Hematopoietic multipotent progenitor cell treated with erythropoietin and hydrocortisone succinate and interleukin-3 and kit ligand, for 6 days (in vitro differentiated cells): Measurements from ENCODE around the gene TTC28.
"Not testable (repeated sequence)": the region's sequence is repeated elsewhere in the genome, so short reads cannot be mapped to it uniquely, and the experiment has no call there.

ENCODE experiments used
- DNase-seq: peaks from one replicate; pipeline ENCODE4 v3.0.0-alpha.2; 2015

Gene TTC28

DNA sequence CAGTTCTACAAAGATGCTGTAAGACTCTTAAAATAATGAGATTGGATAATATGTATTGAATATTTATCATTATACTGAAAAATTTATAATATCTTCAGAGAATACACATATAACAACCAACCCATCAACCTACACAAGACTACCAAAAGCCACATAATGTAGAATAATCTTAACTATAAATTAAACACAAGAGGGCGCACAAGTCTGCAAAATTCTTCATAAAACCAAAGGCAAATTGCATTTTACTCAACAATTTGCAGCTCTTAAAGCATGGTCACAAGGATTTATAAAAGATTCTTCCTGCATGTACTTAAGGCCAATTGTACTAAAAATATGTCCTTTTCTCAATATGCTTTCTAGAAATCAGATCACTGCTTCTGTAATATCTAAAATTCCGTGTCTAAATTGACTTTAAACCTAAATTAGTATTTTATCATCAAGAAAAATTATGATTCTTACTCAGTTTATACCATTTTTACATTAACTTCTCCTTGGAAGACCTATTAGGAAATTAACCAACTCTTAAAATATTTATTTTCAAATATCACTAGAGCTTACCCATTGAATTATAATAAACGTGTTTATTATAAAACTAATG is 79.0 kb downstream of the TTC28 start:
- peak; percentile 89 for DNase-seq

DNA sequence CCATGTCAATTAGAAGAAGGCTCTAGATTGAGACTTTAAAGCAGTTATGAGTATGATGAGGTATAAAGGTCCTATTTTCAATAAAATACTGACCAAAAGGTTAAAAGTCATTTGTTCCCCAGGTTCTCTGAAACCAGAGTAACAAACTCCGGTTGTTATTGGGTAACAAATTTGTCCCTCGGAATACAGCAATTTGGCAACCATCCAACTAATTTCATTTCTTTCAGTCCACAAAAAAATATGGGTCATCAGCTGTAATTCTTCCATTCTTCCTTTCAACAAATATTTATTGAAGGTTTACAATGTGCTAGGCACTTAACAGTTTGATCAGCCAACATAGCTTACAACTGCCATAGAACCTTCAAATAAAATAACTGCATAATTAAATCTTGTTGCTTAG is 79.9 kb downstream of the TTC28 start:
- no peak for DNase-seq

DNA sequence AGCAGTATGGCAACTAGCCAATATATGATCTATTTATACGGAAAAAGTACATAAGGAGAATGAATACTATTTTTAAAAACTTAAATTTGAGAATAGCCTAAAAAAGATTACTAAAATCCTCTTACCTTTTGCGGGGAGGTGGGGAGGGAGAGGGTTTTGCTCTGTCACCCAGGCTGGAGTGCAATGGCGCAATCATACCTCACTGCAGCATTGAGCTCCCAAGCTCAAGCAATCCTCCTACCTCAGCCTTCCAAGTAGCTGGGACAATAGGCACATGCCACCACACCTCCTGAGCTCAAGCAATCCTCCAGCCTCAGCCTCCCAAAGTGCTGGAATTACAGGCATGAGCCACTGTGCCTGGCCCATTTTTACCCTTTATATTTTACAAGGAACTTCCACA is 82.0 kb downstream of the TTC28 start:
- DNase-seq = no peak

DNA sequence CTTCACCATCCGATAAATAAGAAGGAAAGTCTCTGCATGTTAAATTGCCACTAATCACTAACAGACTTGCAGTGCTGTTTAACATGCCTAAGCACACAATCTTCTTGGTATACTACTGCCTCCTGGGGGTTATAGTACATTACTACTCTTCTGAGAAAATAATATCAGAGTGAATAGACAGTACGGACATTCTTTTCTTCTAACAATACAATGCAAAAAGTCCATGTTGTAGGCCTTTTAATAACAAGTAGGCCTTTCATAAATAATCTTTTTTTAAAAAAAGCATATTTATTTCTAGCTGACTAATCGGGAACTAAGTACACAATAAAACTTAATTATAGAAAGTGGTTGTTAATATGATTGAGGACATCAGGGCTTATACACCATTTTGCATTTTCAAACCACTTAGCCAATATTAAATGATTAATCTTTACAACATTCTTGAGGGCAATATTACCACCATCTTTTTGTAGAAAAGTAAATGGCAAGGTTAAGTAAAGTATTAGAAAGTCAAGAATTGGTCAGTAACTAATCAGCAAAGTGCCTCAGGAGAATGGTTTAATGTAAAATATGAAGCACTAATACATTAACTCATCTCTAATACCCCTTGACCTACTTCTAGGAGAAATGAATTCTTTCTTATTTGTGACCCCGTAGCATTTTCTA is 84.7 kb downstream of the TTC28 start:
- peak; percentile 89 for DNase-seq

DNA sequence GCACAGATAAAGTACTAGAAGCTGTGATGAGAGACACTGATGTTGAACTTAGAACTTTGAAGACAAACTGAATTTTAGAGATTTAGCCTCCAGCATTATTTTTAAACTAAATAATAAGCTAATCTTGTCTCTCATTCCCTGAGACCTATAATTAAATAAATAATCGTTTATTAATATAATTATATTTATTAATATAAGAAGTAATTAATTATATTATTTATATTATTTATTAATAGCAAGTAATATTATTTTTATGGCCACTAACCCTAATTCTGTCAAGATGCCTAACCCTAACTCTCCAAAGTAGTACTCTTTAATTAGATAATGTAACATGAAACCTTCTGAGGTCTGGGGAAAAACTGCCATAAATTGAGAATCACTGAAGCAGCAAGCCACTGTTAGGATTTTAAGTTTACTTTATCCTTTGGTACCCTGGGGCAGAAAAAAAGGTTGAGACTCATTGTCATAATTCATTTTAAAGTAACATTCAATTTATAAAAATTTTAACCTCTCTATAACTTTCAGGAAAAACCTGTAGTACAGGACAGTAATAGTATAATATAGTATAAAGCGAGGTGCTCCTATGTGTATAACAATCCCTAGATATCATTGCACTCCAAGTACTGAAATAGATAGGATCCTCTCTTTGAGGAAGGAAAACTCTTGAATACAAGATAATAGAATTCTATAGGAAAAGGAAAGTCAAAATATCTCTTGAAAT is 85.4 kb downstream of the TTC28 start:
- DNase-seq = no peak

DNA sequence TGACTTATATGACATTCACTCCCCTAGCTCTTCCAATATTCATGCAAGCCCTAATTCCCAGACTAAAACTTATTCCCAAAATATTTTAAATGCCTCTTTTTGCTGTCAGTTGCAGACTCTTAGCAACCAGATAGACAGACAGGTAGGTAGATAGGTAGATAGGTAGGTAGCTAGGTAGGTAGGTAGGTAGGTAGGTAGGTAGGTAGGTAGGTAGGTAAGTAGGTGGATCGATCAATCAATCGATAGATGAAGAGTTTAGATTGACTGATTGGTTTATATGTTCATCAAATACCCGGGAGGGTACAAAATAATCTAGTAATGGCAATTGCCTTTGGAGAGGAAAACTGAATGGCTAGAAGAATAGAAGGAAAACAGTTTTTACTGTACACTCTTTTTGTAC is 86.3 kb downstream of the TTC28 start:
- no peak for DNase-seq

DNA sequence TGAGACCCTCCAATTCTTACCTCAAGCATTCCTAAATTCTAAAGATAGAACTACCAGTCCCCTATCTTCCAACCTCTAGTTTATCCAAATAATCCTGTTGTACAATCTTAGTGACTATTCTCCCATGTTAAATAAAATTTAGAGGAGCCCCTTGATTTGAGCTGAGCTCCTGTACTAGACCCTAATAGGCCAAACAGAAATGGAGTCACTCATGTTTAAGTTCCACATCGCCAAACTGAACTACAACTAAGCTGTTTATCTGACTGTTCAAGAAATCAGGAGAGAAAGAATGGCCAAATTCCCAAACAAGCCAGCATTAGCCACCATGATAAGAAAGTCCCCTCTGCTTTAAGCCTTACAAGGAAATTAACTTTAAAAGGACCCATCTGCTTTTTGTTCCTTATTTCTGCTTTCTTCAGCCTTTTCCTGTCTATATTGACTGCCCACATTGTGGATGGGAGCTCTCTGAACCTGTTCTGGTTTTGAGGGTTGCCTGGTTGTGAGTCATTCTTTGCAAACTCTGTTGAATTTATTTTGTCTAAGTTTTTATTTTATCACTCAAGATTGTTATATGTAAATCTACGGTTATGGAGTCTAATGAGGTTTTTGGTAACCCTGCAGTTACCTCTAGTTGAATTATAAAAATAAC is 90.4 kb downstream of the TTC28 start:
- DNase-seq = peak; percentile 25

DNA sequence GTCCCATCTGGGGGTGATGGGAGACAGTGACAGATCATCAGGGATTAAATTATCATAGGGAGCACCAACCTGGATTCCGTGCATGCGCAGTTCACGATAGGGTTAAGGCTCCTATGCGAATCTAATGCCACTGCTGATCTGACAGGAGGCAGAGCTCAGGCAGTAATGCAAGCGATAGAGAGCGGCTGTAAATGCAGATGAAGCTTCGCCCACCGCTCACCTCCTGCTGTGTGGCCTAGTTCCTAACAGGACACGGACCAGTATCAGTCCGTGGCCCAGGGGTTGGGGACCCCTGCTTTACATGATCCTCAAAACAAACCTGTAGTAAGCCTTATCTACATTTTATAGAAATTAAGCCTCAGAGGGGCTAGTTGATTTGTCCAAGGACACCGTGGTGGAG is 94.3 kb downstream of the TTC28 start:
- no peak for DNase-seq

DNA sequence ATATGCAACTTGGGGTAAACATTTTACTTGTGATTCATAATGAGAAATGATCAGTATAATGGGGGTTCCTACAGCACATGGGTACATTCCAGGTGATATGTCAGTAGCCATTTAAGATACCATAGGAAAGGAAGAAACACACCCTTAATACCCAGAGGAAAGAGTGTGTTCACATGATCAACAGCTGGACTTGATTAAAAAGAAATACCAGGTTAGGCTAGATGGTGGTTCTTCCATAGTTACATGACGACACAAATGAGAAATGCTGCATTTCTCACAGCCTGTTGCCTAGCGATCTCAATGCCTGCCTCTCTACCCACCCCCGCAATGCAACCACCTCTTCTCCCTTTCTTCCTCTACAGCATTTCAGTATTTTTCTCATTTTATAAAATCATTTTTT is 96.8 kb downstream of the TTC28 start:
- no peak for DNase-seq

DNA sequence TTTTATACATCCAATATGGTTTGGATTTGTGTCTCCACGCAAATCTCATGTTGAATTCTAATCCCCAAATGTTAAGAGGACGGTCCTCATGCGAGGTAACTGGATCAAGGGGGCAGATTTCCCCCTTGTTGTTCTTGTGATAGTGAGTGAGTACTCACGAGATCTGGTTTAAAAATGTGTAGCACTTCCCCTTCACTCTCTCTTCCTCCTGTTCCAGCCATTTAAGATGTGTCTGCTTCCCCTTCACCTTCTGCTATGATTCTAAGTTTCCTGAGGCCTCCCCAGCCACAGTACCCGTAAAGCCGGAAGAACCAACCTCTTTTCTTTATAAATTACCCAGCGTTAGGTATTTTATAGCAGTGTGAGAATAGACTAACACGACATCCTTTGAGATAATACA is 98.6 kb downstream of the TTC28 start:
- no peak for DNase-seq

DNA sequence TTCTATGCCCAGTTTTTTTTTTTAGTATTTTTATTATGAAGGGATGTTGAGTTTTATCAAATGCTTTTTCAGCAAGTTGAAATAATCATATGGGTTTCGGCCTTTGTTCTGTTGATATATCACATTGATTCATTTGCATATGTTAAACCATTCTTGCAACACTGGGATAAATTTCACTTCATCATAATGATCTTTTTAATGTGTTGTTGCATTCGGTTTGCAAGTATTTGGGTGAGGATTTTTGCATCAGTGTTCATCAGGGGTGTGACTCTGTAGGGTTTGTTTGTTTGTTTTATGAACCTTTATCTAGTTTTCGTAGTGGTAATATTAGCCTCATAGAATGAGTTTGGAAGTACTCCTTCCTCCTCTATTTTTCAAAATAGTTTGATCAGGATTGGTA is 103.5 kb downstream of the TTC28 start:
- no peak for DNase-seq

DNA sequence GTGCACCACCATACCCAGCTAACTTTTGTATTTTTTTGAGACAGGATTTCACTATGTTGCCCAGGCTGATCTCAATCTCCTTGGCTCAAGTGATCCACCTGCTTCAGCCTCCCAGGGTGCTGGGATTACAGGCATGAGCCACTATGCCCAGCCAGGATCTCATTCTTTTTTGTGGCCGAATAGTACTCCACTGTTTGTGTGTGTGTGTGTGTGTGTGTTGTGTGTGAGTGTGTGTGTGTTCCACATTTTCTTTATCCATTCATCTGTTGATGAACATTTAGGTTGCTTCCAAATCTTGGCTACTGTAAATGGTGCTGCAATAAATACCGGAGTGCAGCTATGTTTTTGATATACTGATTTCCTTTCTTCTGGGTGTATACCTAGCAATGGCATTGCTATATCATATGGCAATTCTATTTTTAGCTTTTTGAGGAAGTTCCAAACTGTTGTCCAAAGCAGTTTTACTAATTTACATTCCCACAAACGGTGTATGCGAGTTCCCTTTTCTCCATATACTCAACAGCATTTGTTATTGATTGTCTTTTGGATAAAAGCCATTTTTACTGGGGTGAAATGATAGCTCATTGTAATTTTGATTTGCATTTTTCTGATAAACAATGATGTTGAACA is 105.4 kb downstream of the TTC28 start:
- DNase-seq = no peak

DNA sequence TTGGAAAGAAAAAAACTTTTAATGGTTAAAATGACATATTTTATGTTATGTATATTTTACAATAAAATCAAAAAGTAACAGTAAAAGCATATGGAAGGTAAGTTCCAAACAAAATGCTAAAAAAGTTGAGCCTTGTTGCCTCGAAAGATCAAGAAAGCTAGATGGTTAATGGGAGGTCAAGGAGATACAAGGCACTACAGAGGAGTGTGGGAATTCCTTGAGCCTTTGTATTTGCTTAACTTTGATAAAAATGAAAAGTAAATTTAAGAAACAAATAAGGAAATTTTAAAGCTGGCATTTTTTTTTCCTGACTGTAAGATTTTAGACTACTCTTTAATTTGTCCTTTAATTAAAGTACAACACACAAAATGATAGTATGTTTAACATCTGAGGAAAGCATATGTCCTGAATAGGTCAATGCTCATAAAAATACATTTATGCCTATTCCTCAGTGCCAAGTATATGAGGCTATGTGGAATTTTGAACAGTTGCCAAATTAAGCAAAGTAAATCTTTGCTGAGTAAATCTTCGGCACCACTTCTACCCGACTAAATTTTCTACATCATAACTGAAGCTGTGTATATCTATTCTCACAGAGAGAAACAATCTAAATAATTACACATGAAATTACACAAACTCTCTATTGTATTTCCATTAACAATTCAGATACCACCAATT is 108.8 kb downstream of the TTC28 start:
- DNase-seq = no peak

DNA sequence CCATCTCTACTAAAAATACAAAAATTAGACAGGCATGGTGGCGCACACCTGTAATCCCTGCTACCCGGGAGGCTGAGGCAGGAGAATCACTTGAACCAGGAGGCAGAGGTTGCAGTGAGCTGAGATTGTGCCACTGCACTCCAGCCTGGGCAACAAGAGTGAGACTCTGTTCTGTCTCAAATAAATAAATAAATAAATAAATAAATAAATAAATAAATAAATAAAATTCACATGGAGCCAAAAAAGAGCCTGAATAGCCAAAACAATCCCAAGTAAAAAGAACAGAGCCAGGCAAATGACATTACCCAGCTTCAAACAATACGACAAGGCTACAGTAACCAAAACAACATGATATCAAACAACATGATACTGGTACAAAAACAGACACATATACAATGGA is 110.7 kb downstream of the TTC28 start:
- not testable (repeated sequence) for DNase-seq

DNA sequence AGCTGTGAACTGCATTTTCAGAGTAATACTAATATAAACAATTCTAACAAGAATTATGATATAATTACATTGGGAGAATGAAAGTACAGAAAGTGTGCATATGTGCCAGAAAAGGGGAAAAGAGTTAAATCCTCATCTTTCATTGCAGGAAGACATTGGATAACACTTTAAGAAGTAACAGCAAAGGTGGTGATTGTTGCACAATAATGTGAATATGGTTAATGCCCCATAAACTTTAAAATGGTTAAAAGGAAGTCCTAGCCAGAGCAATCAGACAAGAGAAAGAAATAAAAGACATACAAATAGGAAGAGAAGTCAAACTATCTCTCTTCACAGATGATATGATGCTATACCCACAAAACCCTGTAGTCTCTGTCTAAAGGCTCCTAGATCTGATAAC is 111.5 kb downstream of the TTC28 start:
- no peak for DNase-seq

DNA sequence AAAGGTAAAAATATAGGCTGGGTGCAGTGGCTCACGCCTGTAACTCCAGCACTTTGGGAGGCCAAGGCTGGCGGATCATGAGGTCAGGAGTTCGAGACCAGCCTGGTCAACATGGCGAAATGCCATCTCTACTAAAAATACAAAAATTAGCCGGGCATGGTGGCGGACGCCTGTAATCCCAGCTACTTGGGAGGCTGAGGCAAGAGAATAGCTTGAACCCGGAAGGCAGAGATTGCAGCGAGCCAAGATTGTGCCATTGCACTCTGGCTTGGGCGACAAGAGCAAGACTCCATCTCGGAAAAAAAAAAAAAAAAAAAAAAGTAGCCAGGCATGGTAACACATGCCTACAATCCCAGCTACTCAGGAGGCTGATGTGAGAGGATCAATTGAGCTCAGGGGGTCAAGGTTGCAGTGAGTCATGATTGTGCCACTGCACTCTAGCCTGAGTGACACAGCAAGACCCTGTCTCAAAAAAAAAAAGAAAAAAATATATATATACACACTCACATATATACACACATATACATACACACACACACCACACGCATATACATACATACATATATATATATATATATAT is 112.6 kb downstream of the TTC28 start:
- not testable (repeated sequence) for DNase-seq

DNA sequence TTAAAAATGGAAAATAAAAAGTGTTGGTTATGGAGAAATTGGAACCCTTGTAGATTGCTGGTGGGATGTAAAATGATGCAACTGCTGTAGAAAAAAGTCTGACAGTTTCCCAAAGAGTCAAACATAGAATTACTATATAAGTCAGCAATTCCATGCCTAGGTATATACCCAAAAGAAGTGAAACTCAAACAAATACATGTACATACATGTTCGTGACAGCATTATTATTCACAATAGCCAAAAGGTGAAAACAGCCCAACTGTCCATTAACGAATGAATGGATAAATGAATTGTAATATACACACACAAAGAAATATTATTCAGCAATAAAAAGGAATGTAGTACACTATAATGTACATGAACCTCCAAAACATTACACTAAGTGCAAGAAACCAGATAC is 116.0 kb downstream of the TTC28 start:
- no peak for DNase-seq

DNA sequence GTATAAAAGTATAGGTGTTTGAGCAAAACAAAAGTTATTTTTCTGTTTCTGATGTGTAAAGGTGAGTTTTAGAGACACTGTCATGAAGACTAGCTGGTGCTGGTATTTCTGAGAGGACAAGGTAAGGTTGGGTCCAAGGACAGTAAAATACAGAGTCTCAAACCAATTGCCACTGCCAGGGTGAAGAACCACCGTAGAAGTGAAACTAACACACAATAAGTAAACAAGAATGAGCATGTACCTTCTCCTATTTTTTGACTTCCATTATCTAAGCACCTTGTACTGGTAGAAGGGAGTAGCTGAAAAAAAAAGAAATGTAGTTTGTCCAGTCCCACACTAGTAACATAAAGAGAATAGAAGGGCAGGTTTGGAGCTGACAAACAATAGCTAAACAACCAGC is 117.3 kb downstream of the TTC28 start:
- no peak for DNase-seq

DNA sequence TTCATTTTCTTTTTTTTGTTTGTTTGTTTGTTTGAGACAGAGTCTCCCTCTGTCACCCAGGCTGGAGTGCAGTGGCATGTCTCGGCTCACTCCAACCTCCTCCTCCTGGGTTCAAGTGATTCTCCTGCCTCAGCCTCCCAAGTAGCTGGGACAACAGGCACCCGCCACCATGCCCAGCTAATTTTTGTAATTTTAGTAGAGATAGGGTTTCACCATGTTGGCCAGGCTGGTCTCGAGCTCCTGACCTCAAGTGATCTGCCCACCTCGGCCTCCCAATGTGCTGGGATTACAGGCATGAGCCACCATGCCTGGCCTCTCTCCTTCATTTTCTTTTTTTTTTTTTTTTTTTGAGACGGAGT is 118.9 kb downstream of the TTC28 start:
- not testable (repeated sequence) for DNase-seq

DNA sequence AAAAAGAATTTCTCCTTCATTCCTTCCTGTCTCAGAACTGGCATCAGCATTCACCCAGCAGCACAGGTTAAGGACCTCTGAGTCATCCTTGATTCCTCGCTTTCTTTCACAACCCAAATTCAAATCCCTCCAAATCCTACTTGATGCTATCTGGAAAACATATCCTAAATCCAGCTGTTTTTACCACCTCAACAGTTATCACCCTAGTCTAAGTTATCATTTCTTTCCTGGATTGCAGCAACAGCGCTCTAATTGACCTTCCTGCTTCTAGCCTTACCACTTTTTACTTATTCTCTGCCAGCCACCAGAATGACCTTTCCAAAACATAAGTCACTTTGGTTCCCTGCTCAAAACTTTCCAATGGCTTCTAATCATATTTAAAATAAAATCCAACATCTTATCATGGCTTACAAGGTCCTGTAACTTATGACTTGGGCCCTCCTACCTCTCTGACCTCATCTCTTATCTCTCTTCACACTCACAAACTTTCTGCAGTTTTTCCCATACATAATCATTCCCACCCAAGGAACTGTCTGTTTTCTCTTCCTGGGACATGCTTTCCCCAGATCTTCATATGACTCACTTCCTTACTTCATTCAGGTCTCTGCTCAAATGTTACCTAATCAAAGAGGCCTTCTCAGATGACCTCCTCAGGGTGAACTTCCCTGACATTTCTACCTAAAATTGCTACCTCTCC is 119.4 kb downstream of the TTC28 start:
- DNase-seq = peak; percentile 71

DNA sequence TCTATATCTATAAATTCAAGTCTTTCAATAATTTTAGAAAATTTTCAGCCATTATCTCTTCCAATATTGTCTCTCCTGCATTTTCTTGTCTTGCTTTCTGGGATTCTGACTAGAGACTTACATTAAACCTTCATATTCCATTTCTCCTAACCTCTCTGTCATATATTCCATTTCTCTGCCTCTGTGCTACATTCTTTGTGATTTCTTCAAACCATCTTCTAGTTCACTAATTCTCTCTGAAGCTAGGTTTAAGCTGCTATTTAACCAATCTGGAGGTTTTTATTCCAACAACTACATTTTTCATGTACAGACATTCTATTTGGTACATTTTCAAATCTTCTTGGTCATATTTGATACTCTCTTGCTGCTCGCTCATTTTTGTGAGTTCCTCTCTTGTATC is 122.5 kb downstream of the TTC28 start:
- DNase-seq = no peak
